C1 segment of cervical spinal cord (tissue), 14 donors: Measurements from ENCODE around the gene TMC3.

Source experiments
- DNase-seq, 14 donors: peaks; one replicate each; lab custom pipeline; 2025; lab: John Stamatoyannopoulos, UW

TMC3 gene

GRCh38 chr15:81322676-81323253 lies 51.2 kb downstream of the TMC3 start:
- DNase-seq, result no peak

DNA sequence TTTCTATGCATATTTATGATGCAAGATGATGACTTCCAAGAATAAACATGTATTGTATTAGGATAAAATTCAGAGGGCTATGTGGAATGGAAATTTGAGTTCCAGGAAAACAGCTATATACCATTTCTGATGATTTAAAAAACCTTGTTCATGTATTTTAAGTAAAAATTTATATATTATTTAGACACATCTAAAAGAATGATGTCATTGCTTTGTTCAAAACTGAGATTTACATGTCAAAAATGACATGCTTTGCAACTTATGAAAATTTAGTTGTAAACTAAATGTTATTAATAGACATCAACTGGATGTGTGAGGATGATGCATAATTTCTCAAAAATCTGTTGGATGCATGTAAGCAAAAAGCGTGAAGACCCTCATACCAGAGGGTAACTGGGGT lies 52.3 kb downstream of the TMC3 start:
- no peak for DNase-seq

DNA sequence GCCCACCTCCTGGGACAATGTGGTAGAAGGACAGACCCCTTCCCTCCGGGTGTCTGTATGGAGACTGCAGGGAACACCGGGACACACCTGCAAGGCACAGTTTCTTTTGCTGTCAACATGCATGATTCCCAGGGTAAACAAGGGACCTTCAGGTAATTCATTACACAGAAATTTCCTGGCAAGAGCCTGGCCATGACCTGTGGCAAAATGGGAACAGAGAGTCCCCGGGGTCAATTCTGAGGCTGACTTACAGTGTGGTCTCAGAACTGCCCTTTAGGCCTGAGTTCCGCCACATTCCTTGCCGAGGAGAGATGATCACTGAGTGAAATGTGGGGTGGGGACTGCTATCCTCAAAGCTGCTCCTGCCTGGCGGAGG lies 56.4 kb downstream of the TMC3 start:
- no peak for DNase-seq

GRCh38 chr15:81316267-81316666 lies 57.7 kb downstream of the TMC3 start:
- no peak for DNase-seq

- no peak for DNase-seq
Observed at GRCh38 chr15:81315452-81316175, 58.4 kb downstream of the TMC3 start.

- no peak for DNase-seq
Observed at GRCh38 chr15:81314378-81314777, 59.6 kb downstream of the TMC3 start.

DNA sequence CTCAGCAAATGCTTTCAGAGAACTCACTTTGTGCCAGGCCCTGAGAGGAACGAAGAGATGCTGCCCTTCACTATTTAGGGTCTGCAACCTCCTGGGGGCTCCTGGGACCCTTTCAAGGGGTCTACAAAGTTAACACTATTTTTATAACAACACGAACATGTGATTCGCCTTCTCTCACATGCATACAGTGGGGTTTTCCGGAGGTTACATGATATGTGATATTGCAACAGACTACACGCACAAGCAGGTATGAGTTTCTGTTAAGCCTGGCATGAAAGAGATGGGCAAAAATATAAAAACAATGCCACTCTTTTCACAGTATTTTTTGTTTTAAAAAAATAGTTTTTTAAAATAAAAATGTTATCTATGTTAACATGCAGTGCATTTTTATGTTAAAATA lies 60.3 kb downstream of the TMC3 start:
- DNase-seq, result no peak

DNA sequence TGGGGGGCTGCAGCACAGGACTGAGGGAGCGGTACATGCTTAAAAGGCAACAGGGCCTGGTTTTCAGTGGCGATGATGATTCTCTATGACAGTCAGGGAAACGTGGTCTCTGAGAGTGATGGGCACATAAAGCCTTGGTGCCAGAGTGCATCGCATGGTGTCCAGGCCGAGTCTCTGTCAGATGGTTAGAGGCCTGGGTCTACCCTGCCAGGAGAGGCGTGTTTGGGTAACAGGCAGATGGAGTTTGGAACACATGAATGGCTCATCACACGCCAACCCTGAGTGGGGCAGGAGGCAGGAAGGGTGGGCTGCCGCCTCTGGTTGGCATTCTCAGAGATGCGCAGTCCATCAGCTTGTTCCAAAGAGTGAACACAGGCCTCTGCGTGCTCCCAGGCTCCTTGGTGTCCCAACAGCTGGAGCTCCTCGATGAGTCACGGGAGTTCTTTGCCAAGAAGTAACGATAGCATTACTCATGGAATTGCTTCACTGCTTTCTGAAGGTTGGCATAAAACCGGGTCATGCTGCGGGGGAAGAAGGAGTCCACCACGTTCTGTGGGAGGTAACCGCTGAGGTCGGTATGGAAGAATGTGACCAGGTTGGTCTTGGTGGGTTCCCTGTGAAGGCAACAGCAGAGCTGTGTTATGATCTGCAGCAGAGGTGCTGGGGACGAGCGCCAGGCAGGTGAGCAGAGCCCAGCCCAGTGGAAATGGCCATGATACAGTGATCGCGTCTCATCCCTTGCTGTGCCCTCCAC lies 61.0 kb downstream of the TMC3 start:
- peak in 1 of 14 donors; percentile 27 for DNase-seq

GRCh38 chr15:81311752-81312464 lies 62.1 kb downstream of the TMC3 start:
- no peak for DNase-seq

GRCh38 chr15:81310480-81310879 lies 63.5 kb downstream of the TMC3 start:
- no peak for DNase-seq

GRCh38 chr15:81309647-81310450 lies 64.2 kb downstream of the TMC3 start:
- DNase-seq, result peak in 1 of 14 donors; percentile 43

- no peak for DNase-seq
Observed at GRCh38 chr15:81308260-81308659, 65.8 kb downstream of the TMC3 start.

DNA sequence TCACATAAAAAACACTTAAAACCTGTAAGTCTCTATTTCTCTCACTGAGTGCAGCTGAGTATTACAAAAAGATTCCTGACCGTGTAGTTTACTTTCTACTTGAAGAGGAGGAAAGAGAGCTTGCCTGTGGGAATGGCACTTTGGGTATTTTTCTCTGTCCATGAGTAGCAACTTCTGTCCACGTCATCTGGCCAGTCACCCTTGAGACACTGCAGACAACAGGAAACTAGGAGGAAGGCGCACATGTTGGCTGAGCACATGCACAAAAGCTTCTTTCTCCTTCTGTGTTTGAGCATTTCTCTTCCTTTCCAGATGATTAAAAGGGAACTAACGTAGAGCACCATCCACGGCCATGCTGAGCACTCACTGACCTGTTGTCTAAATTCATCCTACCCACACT lies 69.8 kb downstream of the TMC3 start:
- DNase-seq, result peak in 4 of 14 donors; percentile 13 to 44 (median 24)

DNA sequence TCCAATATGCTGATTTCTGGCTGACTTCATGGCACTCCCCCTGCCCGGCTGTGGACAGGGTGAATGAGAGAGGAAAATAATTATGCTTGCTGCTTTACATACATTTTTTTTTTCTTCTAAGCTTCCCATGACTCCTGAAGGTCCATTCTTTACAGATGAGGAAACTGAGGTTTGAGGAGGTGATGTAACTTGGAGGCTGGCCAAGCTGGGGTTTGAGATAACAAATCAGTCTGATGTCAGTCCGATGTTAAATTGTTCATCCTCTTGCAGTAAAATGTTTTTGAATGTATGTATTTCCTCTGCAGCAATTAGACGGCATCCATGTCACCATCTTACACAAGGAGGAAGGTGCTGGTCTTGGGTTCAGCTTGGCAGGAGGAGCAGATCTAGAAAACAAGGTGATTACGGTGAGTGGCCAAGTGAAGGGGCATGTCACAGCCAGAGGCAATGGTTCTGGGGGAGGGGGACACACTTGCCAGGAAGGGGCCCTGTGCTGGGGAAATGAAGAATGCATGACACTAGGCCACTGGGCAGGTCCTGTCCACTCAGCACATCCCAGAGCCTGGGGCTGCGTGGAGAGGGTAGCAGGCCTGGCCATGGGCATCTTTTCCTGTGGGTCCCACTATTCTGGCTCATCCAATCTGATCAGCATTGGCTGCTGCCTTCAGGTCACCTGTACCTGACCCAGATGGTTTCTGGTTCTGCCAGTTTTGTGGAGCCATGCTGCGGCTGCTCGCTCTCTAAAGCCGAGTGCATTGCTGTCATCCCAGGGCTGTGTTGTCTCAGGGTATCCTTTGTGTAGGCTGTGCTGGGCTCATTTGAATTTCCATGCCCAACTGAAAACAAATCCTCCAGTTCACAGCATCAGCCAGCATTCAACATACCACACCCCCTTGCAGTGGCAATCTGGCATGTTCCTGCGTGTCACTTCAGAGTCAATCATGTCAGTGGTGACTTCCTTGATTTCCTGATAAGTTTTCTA lies 70.5 kb downstream of the TMC3 start:
- DNase-seq, result peak in 1 of 14 donors; percentile 29

DNA sequence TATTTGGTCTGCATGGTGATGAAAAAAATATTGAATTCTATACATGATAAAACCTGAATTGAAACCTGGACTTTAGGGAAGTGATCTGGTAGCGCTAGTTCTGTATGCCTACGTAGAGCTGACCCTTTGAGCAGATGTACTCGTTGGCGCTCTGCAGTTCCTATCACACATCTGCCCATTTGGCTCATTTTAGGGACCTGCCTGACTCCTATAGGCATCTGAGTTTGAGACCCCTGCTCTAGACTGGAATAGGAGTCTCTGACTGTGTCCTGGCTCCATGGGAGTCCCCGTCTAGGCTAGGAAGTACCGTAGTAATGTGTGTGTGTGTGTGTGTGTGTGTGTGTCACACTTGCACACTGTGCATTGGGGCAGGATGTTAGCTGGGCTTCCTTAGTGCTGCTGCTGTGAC lies 71.3 kb downstream of the TMC3 start:
- DNase-seq, result peak in 2 of 14 donors; percentile 13 to 16

DNA sequence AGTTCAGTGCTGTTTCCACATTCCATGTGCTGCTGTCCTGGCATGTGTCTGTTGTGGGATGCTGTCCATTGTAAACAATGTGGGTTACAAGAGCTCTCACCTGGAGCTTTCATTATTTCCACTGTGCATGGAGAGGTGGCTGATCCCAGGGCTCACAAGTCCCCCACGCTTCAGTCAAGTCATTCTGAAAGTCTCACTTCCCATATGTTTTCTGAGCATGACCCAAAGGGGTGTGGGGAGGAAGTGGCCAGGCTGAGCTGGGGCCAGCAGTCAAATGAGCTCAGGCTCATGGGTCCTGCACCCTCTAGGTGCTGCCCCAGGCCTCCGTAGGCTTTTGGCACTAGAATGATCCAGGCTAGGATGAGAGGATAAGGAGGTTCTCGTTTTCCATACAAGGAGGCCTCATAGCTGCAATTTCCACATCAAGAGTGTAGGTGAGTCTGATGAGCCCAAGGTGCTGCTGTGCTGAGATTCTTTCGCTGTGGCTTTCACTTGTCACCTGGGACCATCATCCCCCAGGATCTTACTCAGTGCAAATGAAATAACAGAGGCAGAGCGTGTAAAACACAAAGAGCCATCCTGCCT lies 72.1 kb downstream of the TMC3 start:
- DNase-seq, result peak in 5 of 14 donors; percentile 21 to 53 (median 42)

- no peak for DNase-seq
Observed at GRCh38 chr15:81301385-81301784, 72.6 kb downstream of the TMC3 start.

DNA sequence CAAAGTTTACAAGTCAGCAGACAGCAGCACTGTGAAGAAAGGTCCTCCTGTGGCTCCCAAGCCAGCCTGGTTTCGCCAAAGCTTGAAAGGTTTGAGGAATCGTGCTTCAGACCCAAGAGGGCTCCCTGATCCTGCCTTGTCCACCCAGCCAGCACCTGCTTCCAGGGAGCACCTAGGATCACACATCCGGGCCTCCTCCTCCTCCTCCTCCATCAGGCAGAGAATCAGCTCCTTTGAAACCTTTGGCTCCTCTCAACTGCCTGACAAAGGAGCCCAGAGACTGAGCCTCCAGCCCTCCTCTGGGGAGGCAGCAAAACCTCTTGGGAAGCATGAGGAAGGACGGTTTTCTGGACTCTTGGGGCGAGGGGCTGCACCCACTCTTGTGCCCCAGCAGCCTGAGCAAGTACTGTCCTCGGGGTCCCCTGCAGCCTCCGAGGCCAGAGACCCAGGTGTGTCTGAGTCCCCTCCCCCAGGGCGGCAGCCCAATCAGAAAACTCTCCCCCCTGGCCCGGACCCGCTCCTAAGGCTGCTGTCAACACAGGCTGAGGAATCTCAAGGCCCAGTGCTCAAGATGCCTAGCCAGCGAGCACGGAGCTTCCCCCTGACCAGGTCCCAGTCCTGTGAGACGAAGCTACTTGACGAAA lies 74.3 kb downstream of the TMC3 start:
- DNase-seq, result no peak

- no peak for DNase-seq
Observed at GRCh38 chr15:81299156-81299555, 74.9 kb downstream of the TMC3 start.
